Astrocyte of the cerebellum (primary cell): Measurements from ENCODE around the gene SPAG9.

ENCODE experiments used
- DNase-seq: peaks from one replicate; pipeline ENCODE4 v3.0.0-alpha.2; 2011; ENCODE audit warnings: low read depth
- H3K4me3 ChIP-seq: 2 replicates; pipeline ENCODE4 v1.5.1; 2011; ENCODE audit warnings: mild to moderate bottlenecking, low read depth, low read length, moderate library complexity
- CTCF ChIP-seq: IDR thresholded peaks from 2 replicates; pipeline ENCODE4 v1.5.1; 2012; ENCODE audit warnings: low read length, low read depth, moderate library complexity, mild to moderate bottlenecking; ENCODE audit errors: missing control alignments
- in situ Hi-C: cut with HindIII; loops from 2 replicates; pipeline ENCODE4 v1.10.0; 2017; ENCODE audit warnings: low sequenced_read_pairs

SPAG9 gene

GRCh38 chr17:50947782-50948543 lies 172.7 kb downstream of the SPAG9 start:
- in situ Hi-C loops, result loop anchor here (5.0 to 10.0 kb wide), 2 partner anchors 81 to 103 kb away; partner anchors contain the start of gene TOB1
- no peak for TF ChIP-seq CTCF
- H3K4me3 ChIP-seq, result no peak overlapping the region
- no peak for DNase-seq

GRCh38 chr17:50946891-50947781 lies 173.5 kb downstream of the SPAG9 start:
- no peak for DNase-seq
- in situ Hi-C loops, result loop anchor here (5.0 to 10.0 kb wide), 2 partner anchors 80 to 102 kb away; partner anchors contain the start of gene TOB1
- no peak for TF ChIP-seq CTCF
- no peak overlapping the region for H3K4me3 ChIP-seq

GRCh38 chr17:50946223-50946890 lies 174.3 kb downstream of the SPAG9 start:
- in situ Hi-C loops, result loop anchor here (5.0 to 10.0 kb wide), 2 partner anchors 79 to 102 kb away; partner anchors contain the start of gene TOB1
- TF ChIP-seq CTCF, result no peak
- no peak overlapping the region for H3K4me3 ChIP-seq
- no peak for DNase-seq

GRCh38 chr17:50945779-50946222 lies 174.9 kb downstream of the SPAG9 start:
- in situ Hi-C loops, result loop anchor here (5.0 to 10.0 kb wide), 2 partner anchors 78 to 101 kb away; partner anchors contain the start of gene TOB1
- no peak for DNase-seq
- no peak for TF ChIP-seq CTCF
- H3K4me3 ChIP-seq, result no peak overlapping the region

GRCh38 chr17:50944902-50945720 lies 175.6 kb downstream of the SPAG9 start:
- no peak for DNase-seq
- no peak overlapping the region for H3K4me3 ChIP-seq

More at GRCh38 chr17:50944902-50945720, 175.6 kb downstream of the SPAG9 start:
- TF ChIP-seq CTCF, result no peak
- in situ Hi-C loops, result loop anchor here (5.0 to 10.0 kb wide), 2 partner anchors 78 to 100 kb away; partner anchors contain the start of gene TOB1
